IMR-90 (cell line): ENCODE results near the gene GNAI2. TPM values are rescaled to one million over a fixed set of nuclear protein-coding genes. Genes with fewer than 3 reads are reported as not detected.

Experiments used
- ATAC-seq: fragments of 200-7000 bp; cut with Tn5 transposase; 2 replicates; pipeline ENCODE4 v1.9.1; 2020; ENCODE audit warnings: low read depth, mild to moderate bottlenecking, moderate library complexity
- BruUV-seq: library from RNA; stranded (reverse); fragments of 400-500 nt; replicated peaks from 2 replicates; lab custom pipeline; 2021; lab: Mats Ljungman, UMichigan
- CTCF ChIA-PET: fragments of 300-600 bp; formaldehyde crosslinking; extraction: SDS; loops from one replicate; lab custom pipeline; 2021; ENCODE audit warnings: antibody characterized with exemption; lab: Yijun Ruan, JAX
- POLR2A ChIA-PET: fragments of 300-600 bp; sonication (Branson Sonifier 250); formaldehyde crosslinking; loops from one replicate; lab custom pipeline; 2022; ENCODE audit warnings: antibody characterized with exemption; ENCODE audit not compliant: unreplicated experiment; lab: Charles Lee
- DNase-seq: peaks from one replicate; pipeline ENCODE4 v3.0.0; 2013
- H2AFZ ChIP-seq: replicated peaks from 2 replicates; pipeline ENCODE3; 2013; ENCODE audit warnings: low read length, mild to moderate bottlenecking; ENCODE audit not compliant: poor library complexity
- H2AK5ac ChIP-seq: 2 replicates; pipeline ENCODE4 v1.6.1; 2013; ENCODE audit warnings: low read depth, low read length, inconsistent platforms
- H2AK9ac ChIP-seq: replicated peaks from 2 replicates; pipeline ENCODE3; 2013; ENCODE audit warnings: mild to moderate bottlenecking, low read depth, low read length, moderate library complexity; ENCODE audit not compliant: poor library complexity
- H2BK120ac ChIP-seq: 2 replicates; pipeline ENCODE4 v1.6.1; 2013; ENCODE audit warnings: low read depth, low read length, inconsistent platforms
- H2BK15ac ChIP-seq: 3 replicates; pipeline ENCODE4 v1.6.1; 2013; ENCODE audit warnings: low read depth, low read length, inconsistent platforms
- H2BK20ac ChIP-seq: 2 replicates; pipeline ENCODE4 v1.6.1; 2013; ENCODE audit warnings: low read depth, mild to moderate bottlenecking, inconsistent platforms, low read length, moderate library complexity
- H2BK5ac ChIP-seq: 2 replicates; pipeline ENCODE4 v1.6.1; 2013; ENCODE audit warnings: mild to moderate bottlenecking, low read depth, low read length, inconsistent platforms; ENCODE audit not compliant: poor library complexity, severe bottlenecking
- H3K14ac ChIP-seq: replicated peaks from 2 replicates; pipeline ENCODE4 v1.6.1; 2013; ENCODE audit warnings: low read depth, low read length, inconsistent platforms
- H3K18ac ChIP-seq: 2 replicates; pipeline ENCODE4 v1.6.1; 2013; ENCODE audit warnings: low read depth, low read length, control low read depth
- H3K23ac ChIP-seq: 2 replicates; pipeline ENCODE4 v1.6.1; 2013; ENCODE audit warnings: low read depth, low read length, inconsistent platforms
- H3K27ac ChIP-seq: 2 replicates; pipeline ENCODE4 v1.5.1; 2013; ENCODE audit warnings: mild to moderate bottlenecking, control low read depth, low read length; ENCODE audit not compliant: insufficient read depth
- H3K27me3 ChIP-seq: 2 replicates; pipeline ENCODE4 v1.6.1; 2013; ENCODE audit warnings: low read length; ENCODE audit not compliant: control insufficient read depth, insufficient read depth
- H3K36me3 ChIP-seq: 2 replicates; pipeline ENCODE4 v1.6.1; 2013; ENCODE audit warnings: low read length, mixed read lengths; ENCODE audit not compliant: control insufficient read depth, insufficient read depth
- H3K4ac ChIP-seq: 2 replicates; pipeline ENCODE4 v1.6.1; 2013; ENCODE audit warnings: low read depth, low read length, inconsistent platforms
- H3K4me1 ChIP-seq: 2 replicates; pipeline ENCODE4 v1.6.1; 2013; ENCODE audit warnings: low read length, mixed read lengths; ENCODE audit not compliant: control insufficient read depth, insufficient read depth
- H3K4me2 ChIP-seq: 2 replicates; pipeline ENCODE4 v1.6.1; 2013; ENCODE audit warnings: low read depth, mild to moderate bottlenecking, control low read depth, low read length, moderate library complexity
- H3K4me3 ChIP-seq: 2 replicates; pipeline ENCODE4 v1.5.1; 2013; ENCODE audit warnings: low read depth, mild to moderate bottlenecking, control low read depth, low read length, moderate library complexity; ENCODE audit not compliant: insufficient read depth
- H3K56ac ChIP-seq: 2 replicates; pipeline ENCODE4 v1.6.1; 2013; ENCODE audit warnings: low read length, inconsistent platforms; ENCODE audit not compliant: insufficient read depth; ENCODE audit errors: extremely low read depth
- H3K79me1 ChIP-seq, 2 experiments: 2 replicates each; pipeline ENCODE4 v1.6.1; 2013; ENCODE audit warnings: low read length in 2 of 2, inconsistent platforms in 1 of 2, low read depth in 1 of 2
- H3K9ac ChIP-seq: 2 replicates; pipeline ENCODE4 v1.6.1; 2013; ENCODE audit warnings: low read depth, low read length, control low read depth
- H3K9me1 ChIP-seq: 2 replicates; pipeline ENCODE4 v1.6.1; 2013; ENCODE audit warnings: low read length, inconsistent platforms; ENCODE audit not compliant: insufficient read depth
- H3K9me3 ChIP-seq: 2 replicates; pipeline ENCODE4 v1.6.1; 2013; ENCODE audit warnings: low read length; ENCODE audit not compliant: control insufficient read depth, insufficient read depth
- H4K20me1 ChIP-seq: 2 replicates; pipeline ENCODE4 v1.6.1; 2013; ENCODE audit warnings: low read length, inconsistent platforms; ENCODE audit not compliant: insufficient read depth
- H4K5ac ChIP-seq: 2 replicates; pipeline ENCODE4 v1.6.1; 2013; ENCODE audit warnings: mild to moderate bottlenecking, low read depth, low read length, control low read depth
- H4K8ac ChIP-seq, 2 experiments: 2 replicates each; pipeline ENCODE4 v1.6.1; 2013; ENCODE audit warnings: low read depth in 2 of 2, low read length in 2 of 2, control low read depth in 1 of 2, inconsistent platforms in 1 of 2
- H4K91ac ChIP-seq: 2 replicates; pipeline ENCODE4 v1.6.1; 2013; ENCODE audit warnings: low read depth, low read length, inconsistent platforms; ENCODE audit not compliant: insufficient read depth
- BHLHE40 ChIP-seq: fragments of 150-350 bp; IDR thresholded peaks from 2 replicates; pipeline ENCODE4 v1.6.1; 2016; ENCODE audit warnings: mild to moderate bottlenecking, low read depth, low read length
- FOS ChIP-seq: fragments of 150-350 bp; IDR thresholded peaks from 2 replicates; pipeline ENCODE4 v1.6.1; 2016; ENCODE audit warnings: low read depth, low read length
- MAZ ChIP-seq: IDR thresholded peaks from 2 replicates; pipeline ENCODE4 v1.6.1; 2012; ENCODE audit warnings: low read depth, mild to moderate bottlenecking, low read length, improper control_type of control experiment, moderate library complexity, borderline replicate concordance
- NFE2L2 ChIP-seq: fragments of 150-350 bp; IDR thresholded peaks from 2 replicates; pipeline ENCODE4 v1.6.1; 2016; ENCODE audit warnings: low read depth, mild to moderate bottlenecking, low read length
- WGBS, 2 experiments: methylation state at CpG; one replicate each; pipeline versions ENCODE4 v1.1.5 to v1.1.7; 2013; ENCODE audit warnings: missing lambda C conversion rate in 2 of 2; ENCODE audit not compliant: insufficient read length in 1 of 2; ENCODE audit errors: extremely low coverage in 2 of 2; 5-methylcytosine and 5-hydroxymethylcytosine counted together
- dilution Hi-C: fragments of 300-500 bp; cut with HindIII; formaldehyde crosslinking; loops from one replicate; pipeline ENCODE4 v1.14.3; 2018; ENCODE audit warnings: low sequenced_read_pairs; ENCODE audit not compliant: unreplicated experiment
- in situ Hi-C: fragments of 300-500 bp; cut with MboI; formaldehyde crosslinking; loops from 3 replicates; pipeline ENCODE4 v1.14.3; 2019; ENCODE audit warnings: low sequenced_read_pairs, inconsistent platforms, mixed read lengths
- intact Hi-C: fragments of 100-400 bp; cut with micrococcal nuclease; formaldehyde crosslinking; loops from 2 replicates; pipeline ENCODE4 v1.10.0; 2022
- polyA plus RNA-seq, 3 experiments: library from polyadenylated mRNA; depleted of rRNA; stranded (reverse); fragments of >200 nt; gene quantifications; 2 replicates each; pipeline ENCODE4 v1.2.3, GENCODE V29; 2012; ENCODE audit warnings: low replicate concordance in 1 of 3
- total RNA-seq: library from RNA; depleted of rRNA; stranded (reverse); fragments of >200 nt; gene quantifications from 2 replicates; pipeline ENCODE4 v1.2.3, GENCODE V29; 2012

GNAI2 gene
- total and polyA plus RNA-seq, 2 of the 4 experiments (the other 2 are of a cell fraction): 867 to 1,079 TPM

- no peak within 1 kb of the TSS for H3K18ac ChIP-seq
- no peak within 1 kb of the TSS for H2AK9ac ChIP-seq
- H3K56ac ChIP-seq: no peak within 1 kb of the TSS
- H3K79me1 ChIP-seq: no peaks in the 10 kb centered on the region
- DNase-seq: no peak
- H2BK5ac ChIP-seq: no peak within 1 kb of the TSS
- no peak within 1 kb of the TSS for H3K4ac ChIP-seq
- H3K9ac ChIP-seq: no peak within 1 kb of the TSS
- H2AFZ ChIP-seq: peak within 1 kb of the TSS; percentile 83
- no peak within 1 kb of the TSS for H4K5ac ChIP-seq
- H3K23ac ChIP-seq: no peak within 1 kb of the TSS
- H3K27me3 ChIP-seq: peaks cover 70% of the 10 kb centered on the region
- dilution Hi-C loops: no loop called here
- no peaks in the 10 kb centered on the region; the same call in 1 of the 2 replicates for H4K20me1 ChIP-seq
- H3K14ac ChIP-seq: no peak within 1 kb of the TSS
- no peak within 1 kb of the TSS for H2BK15ac ChIP-seq
- intact Hi-C loops: no loop called here
- H2BK20ac ChIP-seq: no peak within 1 kb of the TSS
- ATAC-seq: peak; percentile 83
- no peak within 1 kb of the TSS for H4K8ac ChIP-seq
- no peak within 1 kb of the TSS for H3K27ac ChIP-seq
- peak within 1 kb of the TSS; percentile 82 for H3K4me2 ChIP-seq
- H3K36me3 ChIP-seq: no peaks in the 10 kb centered on the region
- no peak within 1 kb of the TSS for H2AK5ac ChIP-seq
- no TSS peak for BruUV-seq
- no peak within 1 kb of the TSS for H2BK120ac ChIP-seq
- peak within 1 kb of the TSS; percentile 43 for H3K4me3 ChIP-seq
- in situ Hi-C loops: no loop called here
- 0% methylated on average over 7 of the region's 41 CpGs; no CpG with 5 or more reads in 1 of the 2 experiments for WGBS, 2 experiments
- no peaks in the 10 kb centered on the region for H3K9me3 ChIP-seq
- no peak within 1 kb of the TSS for H4K91ac ChIP-seq
- TF ChIP-seq NFE2L2 (no peak), FOS (no peak), BHLHE40 (no peak), MAZ (no peak)
- ChIA-PET CTCF (interaction anchor here (1.4 kb wide), 1 partner anchor 22 kb away, joined by 6 read pairs; no protein-coding TSS in a partner anchor), POLR2A (no interaction called here)
- no peaks in the 10 kb centered on the region for H3K9me1 ChIP-seq
- peaks cover 2% of the 10 kb centered on the region; the same call in 1 of the 2 replicates for H3K4me1 ChIP-seq
Observed at GRCh38 chr3:50204804-50205412, 31.1 kb upstream of the GNAI2 start, which contains the start of gene SLC38A3. SLC38A3 (plus strand) TSS chr3:50205271; CDS start chr3:50214200, 8,929 bp downstream.
